Spleen (tissue), 7 donors: Measurements from ENCODE around the gene FAM107B.

ENCODE experiments used
- POLR2A ChIP-seq, 3 donors: fragments of 450-650 bp; IDR thresholded peaks; one replicate each; pipeline ENCODE4 v1.5.1; 2017; ENCODE audit warnings: antibody characterized with exemption in 3 of 3, mild to moderate bottlenecking in 1 of 3
- TF ChIP-seq, protein P1 (sequence below), 11 experiments: fragments of 200-600 bp in 7 of 11; fragments of 450-650 bp in 4 of 11; sonication (generic) in 4 of 11; IDR thresholded peaks in 8 of 11; conservative IDR thresholded peaks in 3 of 11; 1 replicate in 7 of 11; 2 replicates in 4 of 11; pipeline versions ENCODE4 v1.4.0 to v1.8.0; 2016 to 2021; ENCODE audit warnings: antibody characterized with exemption in 11 of 11, inconsistent platforms in 4 of 11, mild to moderate bottlenecking in 1 of 11
- donor health status: DM: no; HTN: no; CAD: no; lungs with moderate emphysema.
- donor health status: DM: no; HTN: no; CAD: no.
- donor health status: DM: no; HTN: no; CAD: no.

DNA sequence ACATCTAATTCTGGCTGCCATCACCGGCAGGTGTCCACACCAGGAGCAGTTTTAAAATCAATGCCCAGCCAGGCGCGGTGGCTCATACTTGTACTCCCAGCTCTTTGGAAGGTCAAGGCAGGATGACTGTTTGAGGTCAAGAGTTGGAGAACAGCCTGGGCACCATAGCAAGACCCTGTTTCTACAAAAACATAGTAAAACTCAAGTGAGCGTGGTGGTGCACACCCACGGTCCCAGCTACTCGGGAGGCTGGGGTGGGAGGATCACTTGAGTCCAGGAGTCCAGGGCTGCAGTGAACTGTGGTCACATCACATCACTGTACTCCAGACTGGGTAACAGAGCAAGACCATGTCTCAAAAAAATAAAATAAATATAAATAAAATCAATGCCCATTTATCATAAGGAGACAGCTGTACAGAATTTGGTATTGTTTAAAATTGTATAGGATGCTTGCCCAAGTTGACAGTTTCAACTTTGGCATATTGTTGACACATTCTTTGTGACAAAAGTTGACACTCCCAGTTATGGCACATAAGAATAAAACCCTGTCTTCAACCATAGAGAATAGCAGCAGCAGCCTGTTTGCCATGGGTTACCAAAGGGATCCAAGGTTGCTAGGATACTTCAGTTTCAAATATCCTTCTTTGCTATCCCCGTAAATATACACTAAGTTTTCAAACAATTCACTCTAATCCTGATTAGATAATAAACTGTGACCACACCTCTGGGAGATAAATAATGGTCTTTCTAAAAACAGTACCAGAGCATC is 193.0 kb downstream of the FAM107B start:
- TF ChIP-seq, protein P1, sequence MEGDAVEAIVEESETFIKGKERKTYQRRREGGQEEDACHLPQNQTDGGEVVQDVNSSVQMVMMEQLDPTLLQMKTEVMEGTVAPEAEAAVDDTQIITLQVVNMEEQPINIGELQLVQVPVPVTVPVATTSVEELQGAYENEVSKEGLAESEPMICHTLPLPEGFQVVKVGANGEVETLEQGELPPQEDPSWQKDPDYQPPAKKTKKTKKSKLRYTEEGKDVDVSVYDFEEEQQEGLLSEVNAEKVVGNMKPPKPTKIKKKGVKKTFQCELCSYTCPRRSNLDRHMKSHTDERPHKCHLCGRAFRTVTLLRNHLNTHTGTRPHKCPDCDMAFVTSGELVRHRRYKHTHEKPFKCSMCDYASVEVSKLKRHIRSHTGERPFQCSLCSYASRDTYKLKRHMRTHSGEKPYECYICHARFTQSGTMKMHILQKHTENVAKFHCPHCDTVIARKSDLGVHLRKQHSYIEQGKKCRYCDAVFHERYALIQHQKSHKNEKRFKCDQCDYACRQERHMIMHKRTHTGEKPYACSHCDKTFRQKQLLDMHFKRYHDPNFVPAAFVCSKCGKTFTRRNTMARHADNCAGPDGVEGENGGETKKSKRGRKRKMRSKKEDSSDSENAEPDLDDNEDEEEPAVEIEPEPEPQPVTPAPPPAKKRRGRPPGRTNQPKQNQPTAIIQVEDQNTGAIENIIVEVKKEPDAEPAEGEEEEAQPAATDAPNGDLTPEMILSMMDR (IDR thresholded peaks at IDR 0.05 in 8 of 11, conservative IDR thresholded peaks at IDR 0.05 in 3 of 11) = no peak
- TF ChIP-seq POLR2A (IDR thresholded peaks at IDR 0.05) = no peak
